ENCODE results near the gene SLC39A9.

DNA sequence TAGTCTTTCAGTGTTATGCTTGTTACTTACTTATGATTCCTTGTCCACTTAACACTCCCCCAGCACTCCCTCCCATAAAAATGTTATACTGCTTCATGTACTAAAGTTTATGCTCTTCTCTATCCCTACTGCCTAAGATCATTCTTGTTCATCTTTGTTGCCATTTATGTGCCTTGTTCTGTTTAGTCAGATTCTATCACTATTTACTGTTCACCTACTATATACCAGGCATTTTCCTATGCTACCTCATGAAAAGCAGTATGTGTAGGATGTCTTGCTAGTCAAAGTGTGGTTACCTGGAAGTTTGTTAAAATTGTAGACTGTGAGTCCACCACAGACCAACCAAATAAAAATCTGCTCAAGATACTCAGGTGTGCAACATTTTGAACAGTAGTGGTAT lies 24.3 kb upstream of the SLC39A9 start:
- TF ChIP-seq, protein P1, sequence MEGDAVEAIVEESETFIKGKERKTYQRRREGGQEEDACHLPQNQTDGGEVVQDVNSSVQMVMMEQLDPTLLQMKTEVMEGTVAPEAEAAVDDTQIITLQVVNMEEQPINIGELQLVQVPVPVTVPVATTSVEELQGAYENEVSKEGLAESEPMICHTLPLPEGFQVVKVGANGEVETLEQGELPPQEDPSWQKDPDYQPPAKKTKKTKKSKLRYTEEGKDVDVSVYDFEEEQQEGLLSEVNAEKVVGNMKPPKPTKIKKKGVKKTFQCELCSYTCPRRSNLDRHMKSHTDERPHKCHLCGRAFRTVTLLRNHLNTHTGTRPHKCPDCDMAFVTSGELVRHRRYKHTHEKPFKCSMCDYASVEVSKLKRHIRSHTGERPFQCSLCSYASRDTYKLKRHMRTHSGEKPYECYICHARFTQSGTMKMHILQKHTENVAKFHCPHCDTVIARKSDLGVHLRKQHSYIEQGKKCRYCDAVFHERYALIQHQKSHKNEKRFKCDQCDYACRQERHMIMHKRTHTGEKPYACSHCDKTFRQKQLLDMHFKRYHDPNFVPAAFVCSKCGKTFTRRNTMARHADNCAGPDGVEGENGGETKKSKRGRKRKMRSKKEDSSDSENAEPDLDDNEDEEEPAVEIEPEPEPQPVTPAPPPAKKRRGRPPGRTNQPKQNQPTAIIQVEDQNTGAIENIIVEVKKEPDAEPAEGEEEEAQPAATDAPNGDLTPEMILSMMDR (IDR thresholded peaks at IDR 0.05; ENCODE audit: low read depth, low read length, missing input control), result no peak
- no peak for TF ChIP-seq JUND (IDR thresholded peaks at IDR 0.05)
- no peak for TF ChIP-seq RAD21 (IDR thresholded peaks at IDR 0.05)
- no peak for TF ChIP-seq SP1 (IDR thresholded peaks at IDR 0.05)
- TF ChIP-seq HNF4A (conservative IDR thresholded peaks at IDR 0.05), result no peak
- TF ChIP-seq, protein P2, sequence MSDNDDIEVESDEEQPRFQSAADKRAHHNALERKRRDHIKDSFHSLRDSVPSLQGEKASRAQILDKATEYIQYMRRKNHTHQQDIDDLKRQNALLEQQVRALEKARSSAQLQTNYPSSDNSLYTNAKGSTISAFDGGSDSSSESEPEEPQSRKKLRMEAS (IDR thresholded peaks at IDR 0.05), result no peak
- TF ChIP-seq YY1 (IDR thresholded peaks at IDR 0.05), result no peak
- TF ChIP-seq, protein P3, sequence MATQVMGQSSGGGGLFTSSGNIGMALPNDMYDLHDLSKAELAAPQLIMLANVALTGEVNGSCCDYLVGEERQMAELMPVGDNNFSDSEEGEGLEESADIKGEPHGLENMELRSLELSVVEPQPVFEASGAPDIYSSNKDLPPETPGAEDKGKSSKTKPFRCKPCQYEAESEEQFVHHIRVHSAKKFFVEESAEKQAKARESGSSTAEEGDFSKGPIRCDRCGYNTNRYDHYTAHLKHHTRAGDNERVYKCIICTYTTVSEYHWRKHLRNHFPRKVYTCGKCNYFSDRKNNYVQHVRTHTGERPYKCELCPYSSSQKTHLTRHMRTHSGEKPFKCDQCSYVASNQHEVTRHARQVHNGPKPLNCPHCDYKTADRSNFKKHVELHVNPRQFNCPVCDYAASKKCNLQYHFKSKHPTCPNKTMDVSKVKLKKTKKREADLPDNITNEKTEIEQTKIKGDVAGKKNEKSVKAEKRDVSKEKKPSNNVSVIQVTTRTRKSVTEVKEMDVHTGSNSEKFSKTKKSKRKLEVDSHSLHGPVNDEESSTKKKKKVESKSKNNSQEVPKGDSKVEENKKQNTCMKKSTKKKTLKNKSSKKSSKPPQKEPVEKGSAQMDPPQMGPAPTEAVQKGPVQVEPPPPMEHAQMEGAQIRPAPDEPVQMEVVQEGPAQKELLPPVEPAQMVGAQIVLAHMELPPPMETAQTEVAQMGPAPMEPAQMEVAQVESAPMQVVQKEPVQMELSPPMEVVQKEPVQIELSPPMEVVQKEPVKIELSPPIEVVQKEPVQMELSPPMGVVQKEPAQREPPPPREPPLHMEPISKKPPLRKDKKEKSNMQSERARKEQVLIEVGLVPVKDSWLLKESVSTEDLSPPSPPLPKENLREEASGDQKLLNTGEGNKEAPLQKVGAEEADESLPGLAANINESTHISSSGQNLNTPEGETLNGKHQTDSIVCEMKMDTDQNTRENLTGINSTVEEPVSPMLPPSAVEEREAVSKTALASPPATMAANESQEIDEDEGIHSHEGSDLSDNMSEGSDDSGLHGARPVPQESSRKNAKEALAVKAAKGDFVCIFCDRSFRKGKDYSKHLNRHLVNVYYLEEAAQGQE (IDR thresholded peaks at IDR 0.05), result no peak
- no peak for TF ChIP-seq FOXA1 (IDR thresholded peaks at IDR 0.05)
- no peak for TF ChIP-seq TAF1 (conservative IDR thresholded peaks at IDR 0.05)
- TF ChIP-seq NR2F2 (IDR thresholded peaks at IDR 0.05), result no peak
- TF ChIP-seq GABPA (IDR thresholded peaks at IDR 0.05 in 1 of 2, conservative IDR thresholded peaks at IDR 0.05 in 1 of 2), result no peak
- TF ChIP-seq RXRA (IDR thresholded peaks at IDR 0.05), result no peak

Data from liver (tissue), 3 donors.